ENCODE results near the gene NANOGP8. TPM values are rescaled to one million over a fixed set of nuclear protein-coding genes. Genes with fewer than 3 reads are reported as not detected.

The NANOGP8 gene
- total RNA-seq, 1 donor from 2014 or later, result not detected

DNA sequence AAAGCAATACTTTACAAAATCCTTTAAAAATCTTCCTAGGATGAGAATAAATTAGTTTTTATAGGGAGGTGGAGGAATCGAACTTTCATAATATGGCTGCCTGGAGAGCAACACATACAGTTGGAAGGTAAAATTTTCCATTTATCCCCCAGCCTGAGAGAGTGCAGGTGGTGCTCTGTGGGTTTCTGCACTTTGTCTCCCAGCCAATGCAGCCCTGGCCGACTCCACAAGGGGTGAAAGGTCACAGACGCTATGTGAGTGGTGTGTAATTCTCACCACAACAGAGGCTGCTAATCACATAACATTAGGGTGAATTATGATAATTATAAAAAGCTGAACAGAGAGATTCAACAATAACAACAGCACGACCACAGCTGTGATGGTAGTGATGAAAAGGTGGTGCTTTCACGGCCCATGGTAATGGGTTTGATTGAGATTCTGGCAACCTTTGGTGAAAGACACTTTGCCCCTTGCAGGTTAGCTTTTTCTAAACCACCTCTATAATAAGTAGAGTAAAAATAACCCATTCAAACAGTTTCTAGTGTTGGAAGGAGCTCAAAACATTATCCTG lies 30.1 kb upstream of the NANOGP8 start:
- Mint-ChIP-seq H3K27ac (ENCODE audit: unreplicated experiment) (no peak overlapping the region), H3K27me3 (ENCODE audit: low read depth) (no peaks in the 10 kb centered on the region), H3K4me1 (peaks cover 8% of the 10 kb centered on the region), H3K9me3 (peaks cover 2% of the 10 kb centered on the region), H3K4me3 (no peak overlapping the region), H3K36me3 (ENCODE audit: low read depth) (no peaks in the 10 kb centered on the region)
- no peak for DNase-seq (ENCODE audit: low read depth, low spot score)
- TF ChIP-seq, protein P1, sequence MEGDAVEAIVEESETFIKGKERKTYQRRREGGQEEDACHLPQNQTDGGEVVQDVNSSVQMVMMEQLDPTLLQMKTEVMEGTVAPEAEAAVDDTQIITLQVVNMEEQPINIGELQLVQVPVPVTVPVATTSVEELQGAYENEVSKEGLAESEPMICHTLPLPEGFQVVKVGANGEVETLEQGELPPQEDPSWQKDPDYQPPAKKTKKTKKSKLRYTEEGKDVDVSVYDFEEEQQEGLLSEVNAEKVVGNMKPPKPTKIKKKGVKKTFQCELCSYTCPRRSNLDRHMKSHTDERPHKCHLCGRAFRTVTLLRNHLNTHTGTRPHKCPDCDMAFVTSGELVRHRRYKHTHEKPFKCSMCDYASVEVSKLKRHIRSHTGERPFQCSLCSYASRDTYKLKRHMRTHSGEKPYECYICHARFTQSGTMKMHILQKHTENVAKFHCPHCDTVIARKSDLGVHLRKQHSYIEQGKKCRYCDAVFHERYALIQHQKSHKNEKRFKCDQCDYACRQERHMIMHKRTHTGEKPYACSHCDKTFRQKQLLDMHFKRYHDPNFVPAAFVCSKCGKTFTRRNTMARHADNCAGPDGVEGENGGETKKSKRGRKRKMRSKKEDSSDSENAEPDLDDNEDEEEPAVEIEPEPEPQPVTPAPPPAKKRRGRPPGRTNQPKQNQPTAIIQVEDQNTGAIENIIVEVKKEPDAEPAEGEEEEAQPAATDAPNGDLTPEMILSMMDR (conservative IDR thresholded peaks at IDR 0.05), result no peak

DNA sequence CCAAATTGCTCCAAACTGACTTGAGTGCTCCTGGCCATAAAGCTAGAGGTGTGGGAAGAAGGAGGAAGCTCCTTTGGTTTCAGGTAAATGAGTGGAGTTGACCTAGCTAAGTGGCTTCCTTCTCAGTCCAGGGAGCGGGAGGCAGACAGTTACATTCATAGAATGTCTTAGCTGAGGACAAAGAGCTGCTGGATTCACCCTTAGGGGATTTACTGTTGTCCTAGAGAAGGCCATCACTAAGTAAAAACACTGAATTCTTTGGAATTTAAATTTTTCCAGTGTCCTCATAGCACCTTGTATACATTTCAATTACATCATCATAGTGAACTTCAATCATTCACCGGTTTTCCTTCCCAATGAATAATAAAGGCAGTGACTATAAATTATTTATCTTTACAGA lies 27.3 kb upstream of the NANOGP8 start:
- Mint-ChIP-seq H3K27me3 (ENCODE audit: low read depth) (no peaks in the 10 kb centered on the region), H3K4me1 (peaks cover 8% of the 10 kb centered on the region), H3K4me3 (no peak overlapping the region), H3K36me3 (ENCODE audit: low read depth) (no peaks in the 10 kb centered on the region), H3K9me3 (peaks cover 2% of the 10 kb centered on the region), H3K27ac (ENCODE audit: unreplicated experiment) (no peak overlapping the region)
- no peak for DNase-seq (ENCODE audit: low read depth, low spot score)
- TF ChIP-seq, protein P1 (conservative IDR thresholded peaks at IDR 0.05), result no peak

DNA sequence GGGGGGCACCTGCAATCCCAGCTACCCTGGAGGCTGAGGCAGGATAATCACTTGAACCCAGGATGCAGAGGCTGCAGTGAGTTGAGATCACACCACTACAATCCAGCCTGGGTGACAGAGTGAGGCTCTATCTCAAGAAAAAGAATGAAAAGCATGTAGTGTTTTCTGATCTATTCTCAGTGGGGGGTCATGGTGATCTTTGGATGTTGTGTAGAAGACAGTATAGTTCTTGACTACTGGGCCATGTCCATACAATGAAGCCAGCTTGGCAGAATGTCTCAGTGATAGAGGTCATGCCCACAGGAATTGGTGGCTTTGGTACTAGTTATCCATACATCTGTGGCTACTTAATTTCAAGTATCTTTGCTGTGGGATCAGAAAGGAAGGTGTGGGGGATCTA lies 26.8 kb upstream of the NANOGP8 start:
- TF ChIP-seq, protein P1 (conservative IDR thresholded peaks at IDR 0.05), result no peak
- DNase-seq (ENCODE audit: low read depth, low spot score), result no peak
- Mint-ChIP-seq H3K27me3 (ENCODE audit: low read depth) (no peaks in the 10 kb centered on the region), H3K27ac (ENCODE audit: unreplicated experiment) (no peak overlapping the region), H3K36me3 (ENCODE audit: low read depth) (no peaks in the 10 kb centered on the region), H3K4me3 (no peak overlapping the region), H3K4me1 (peaks cover 8% of the 10 kb centered on the region), H3K9me3 (peaks cover 2% of the 10 kb centered on the region)

DNA sequence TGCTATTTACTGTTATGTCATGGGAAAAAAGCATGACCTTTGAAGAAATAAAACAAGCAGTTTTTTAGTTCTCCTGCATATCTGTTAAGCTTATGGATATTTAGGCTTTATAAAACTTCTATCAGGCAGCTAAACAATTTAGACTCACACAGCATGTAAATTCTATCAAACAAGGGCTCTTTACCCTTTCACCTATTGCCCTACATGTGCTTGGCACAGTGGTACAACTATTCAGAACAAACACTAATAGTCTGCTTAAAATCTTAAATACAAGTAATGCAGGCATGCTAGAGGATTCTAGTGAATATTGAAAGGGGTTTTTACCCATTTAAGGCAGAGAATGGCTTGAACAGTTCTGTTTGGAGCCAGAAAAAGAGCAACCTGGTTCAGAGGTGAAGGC lies 23.4 kb upstream of the NANOGP8 start:
- no peaks in the 10 kb centered on the region for H3K36me3 Mint-ChIP-seq (ENCODE audit: low read depth)
- H3K4me1 Mint-ChIP-seq, result no peaks in the 10 kb centered on the region
- no peak for DNase-seq (ENCODE audit: low read depth, low spot score)
- H3K9me3 Mint-ChIP-seq, result peaks cover 2% of the 10 kb centered on the region
- H3K27ac Mint-ChIP-seq (ENCODE audit: unreplicated experiment), result no peak overlapping the region
- no peak overlapping the region for H3K4me3 Mint-ChIP-seq
- no peaks in the 10 kb centered on the region for H3K27me3 Mint-ChIP-seq (ENCODE audit: low read depth)
- TF ChIP-seq, protein P1 (conservative IDR thresholded peaks at IDR 0.05), result no peak

DNA sequence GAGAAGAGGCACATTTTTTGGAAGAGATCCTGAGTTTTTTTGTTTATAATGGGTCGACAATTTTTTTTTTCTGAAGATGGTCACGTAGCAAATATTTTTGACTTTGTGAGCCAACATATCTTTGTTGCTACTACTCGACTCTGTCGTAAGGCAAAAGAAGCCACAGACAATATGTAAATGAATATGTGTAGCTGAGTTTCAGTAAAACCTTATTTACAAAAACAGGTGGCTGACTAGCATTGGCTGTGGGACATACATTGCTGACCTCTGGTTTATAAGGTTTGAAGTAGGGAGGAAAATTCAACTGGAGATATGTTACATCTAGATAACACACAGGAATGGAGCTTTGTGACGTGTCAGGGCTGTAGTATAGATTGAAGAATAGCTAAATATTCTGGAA lies 22.5 kb upstream of the NANOGP8 start:
- DNase-seq (ENCODE audit: low read depth, low spot score), result no peak
- TF ChIP-seq, protein P1 (conservative IDR thresholded peaks at IDR 0.05), result no peak
- H3K4me3 Mint-ChIP-seq, result no peak overlapping the region
- no peaks in the 10 kb centered on the region for H3K4me1 Mint-ChIP-seq
- H3K36me3 Mint-ChIP-seq (ENCODE audit: low read depth), result no peaks in the 10 kb centered on the region
- no peaks in the 10 kb centered on the region for H3K27me3 Mint-ChIP-seq (ENCODE audit: low read depth)
- no peak overlapping the region for H3K27ac Mint-ChIP-seq (ENCODE audit: unreplicated experiment)
- peaks cover 2% of the 10 kb centered on the region for H3K9me3 Mint-ChIP-seq
